Glutamatergic neuron (in vitro differentiated cells): Measurements from ENCODE around the gene OR51A4. TPM values are rescaled to one million over a fixed set of nuclear protein-coding genes. Genes with fewer than 3 reads are reported as not detected.
"Not testable (repeated sequence)": the region's sequence is repeated elsewhere in the genome, so short reads cannot be mapped to it uniquely, and the experiment has no call there.

Experiments
- DNase-seq: peaks from one replicate; pipeline ENCODE4 v3.0.0; 2022
- H3K27ac Mint-ChIP-seq: one replicate; pipeline ENCODE4 v1.8.0; 2020; ENCODE audit warnings: mild to moderate bottlenecking, mixed read lengths, inconsistent platforms; ENCODE audit not compliant: unreplicated experiment
- H3K27me3 Mint-ChIP-seq: one replicate; pipeline ENCODE4 v1.8.0; 2020; ENCODE audit warnings: mild to moderate bottlenecking, moderate library complexity, mixed read lengths, inconsistent platforms; ENCODE audit not compliant: unreplicated experiment
- H3K36me3 Mint-ChIP-seq: one replicate; pipeline ENCODE4 v1.8.0; 2020; ENCODE audit warnings: mild to moderate bottlenecking, mixed read lengths, inconsistent platforms; ENCODE audit not compliant: unreplicated experiment
- H3K4me1 Mint-ChIP-seq: one replicate; pipeline ENCODE4 v1.8.0; 2020; ENCODE audit warnings: mild to moderate bottlenecking, low read depth, mixed read lengths, inconsistent platforms; ENCODE audit not compliant: unreplicated experiment
- H3K4me3 Mint-ChIP-seq: one replicate; pipeline ENCODE4 v1.8.0; 2020; ENCODE audit warnings: mild to moderate bottlenecking, mixed read lengths, inconsistent platforms; ENCODE audit not compliant: unreplicated experiment
- H3K9me3 Mint-ChIP-seq: one replicate; pipeline ENCODE4 v1.8.0; 2020; ENCODE audit warnings: mild to moderate bottlenecking, moderate library complexity, mixed read lengths, inconsistent platforms; ENCODE audit not compliant: unreplicated experiment
- total RNA-seq: library from RNA; stranded (reverse); fragmentation: NEBNext Ultra II Directional; extraction: Animal tissue kit (Norgen Biotek cat#: 25700); gene quantifications from one replicate; pipeline ENCODE4 v1.2.1, GENCODE V29; 2021; ENCODE audit not compliant: unreplicated experiment
- TF ChIP-seq, protein P1 (sequence below): fragments of 200-600 bp; sonication (generic); IDR thresholded peaks from one replicate; pipeline ENCODE4 v1.5.0; 2021; ENCODE audit not compliant: partially characterized antibody, unreplicated experiment

Gene OR51A4
- total RNA-seq, 1 donor from 2014 or later: not detected

DNA sequence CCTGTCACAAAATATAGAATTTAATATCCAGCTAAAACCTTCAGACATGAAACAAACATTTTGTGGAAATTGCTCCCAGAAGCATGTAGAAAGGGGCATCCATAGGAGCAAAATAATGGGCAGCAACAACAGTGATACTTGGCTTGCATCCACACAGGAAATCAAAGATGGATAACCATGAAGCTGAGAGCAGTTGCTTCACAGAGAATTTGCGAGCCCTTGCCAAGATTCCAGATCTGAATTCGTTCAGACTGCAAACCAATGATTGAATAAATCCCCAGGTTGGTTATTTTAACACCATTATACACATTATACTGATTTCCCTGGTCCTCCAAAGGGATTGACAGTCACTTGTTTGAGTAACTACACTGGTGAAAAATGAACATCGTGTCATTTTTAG, 31.6 kb upstream of the OR51A4 start:
- no peak overlapping the region for H3K27ac Mint-ChIP-seq
- DNase-seq: no peak
- H3K36me3 Mint-ChIP-seq: no peaks in the 10 kb centered on the region
- H3K27me3 Mint-ChIP-seq: no peaks in the 10 kb centered on the region
- no peaks in the 10 kb centered on the region for H3K9me3 Mint-ChIP-seq
- no peaks in the 10 kb centered on the region for H3K4me1 Mint-ChIP-seq
- H3K4me3 Mint-ChIP-seq: no peak overlapping the region
- TF ChIP-seq, protein P1, sequence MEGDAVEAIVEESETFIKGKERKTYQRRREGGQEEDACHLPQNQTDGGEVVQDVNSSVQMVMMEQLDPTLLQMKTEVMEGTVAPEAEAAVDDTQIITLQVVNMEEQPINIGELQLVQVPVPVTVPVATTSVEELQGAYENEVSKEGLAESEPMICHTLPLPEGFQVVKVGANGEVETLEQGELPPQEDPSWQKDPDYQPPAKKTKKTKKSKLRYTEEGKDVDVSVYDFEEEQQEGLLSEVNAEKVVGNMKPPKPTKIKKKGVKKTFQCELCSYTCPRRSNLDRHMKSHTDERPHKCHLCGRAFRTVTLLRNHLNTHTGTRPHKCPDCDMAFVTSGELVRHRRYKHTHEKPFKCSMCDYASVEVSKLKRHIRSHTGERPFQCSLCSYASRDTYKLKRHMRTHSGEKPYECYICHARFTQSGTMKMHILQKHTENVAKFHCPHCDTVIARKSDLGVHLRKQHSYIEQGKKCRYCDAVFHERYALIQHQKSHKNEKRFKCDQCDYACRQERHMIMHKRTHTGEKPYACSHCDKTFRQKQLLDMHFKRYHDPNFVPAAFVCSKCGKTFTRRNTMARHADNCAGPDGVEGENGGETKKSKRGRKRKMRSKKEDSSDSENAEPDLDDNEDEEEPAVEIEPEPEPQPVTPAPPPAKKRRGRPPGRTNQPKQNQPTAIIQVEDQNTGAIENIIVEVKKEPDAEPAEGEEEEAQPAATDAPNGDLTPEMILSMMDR: no peak

GRCh38 chr11:4975436-4975835, 28.0 kb upstream of the OR51A4 start:
- Mint-ChIP-seq H3K9me3 (no peaks in the 10 kb centered on the region), H3K4me3 (no peak overlapping the region), H3K27me3 (no peaks in the 10 kb centered on the region), H3K4me1 (no peaks in the 10 kb centered on the region), H3K36me3 (no peaks in the 10 kb centered on the region), H3K27ac (no peak overlapping the region)
- TF ChIP-seq, protein P1: no peak
- DNase-seq: no peak

DNA sequence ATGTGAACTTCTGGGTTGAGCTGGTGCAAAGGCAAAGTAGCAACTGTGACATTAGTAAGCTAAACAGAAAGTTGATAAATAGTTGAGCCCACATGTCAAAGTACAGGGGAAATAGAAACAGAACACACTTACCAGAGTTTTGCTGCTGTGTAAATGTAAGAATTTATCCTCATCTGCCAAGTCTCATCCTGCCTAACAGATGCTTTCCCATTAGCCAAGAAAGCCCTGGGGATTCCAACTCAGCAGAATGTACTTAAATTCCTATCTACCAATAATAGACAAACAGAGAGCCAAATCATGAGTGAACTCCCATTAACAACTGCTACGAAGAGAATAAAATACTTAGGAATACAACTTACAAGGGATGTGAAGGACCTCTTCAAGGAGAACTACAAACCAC, 15.4 kb upstream of the OR51A4 start:
- Mint-ChIP-seq H3K4me1 (peaks cover 4% of the 10 kb centered on the region), H3K9me3 (peaks cover 7% of the 10 kb centered on the region), H3K36me3 (no peaks in the 10 kb centered on the region), H3K27me3 (no peaks in the 10 kb centered on the region), H3K4me3 (no peak overlapping the region), H3K27ac (no peak overlapping the region)
- no peak for DNase-seq
- TF ChIP-seq, protein P1: no peak

DNA sequence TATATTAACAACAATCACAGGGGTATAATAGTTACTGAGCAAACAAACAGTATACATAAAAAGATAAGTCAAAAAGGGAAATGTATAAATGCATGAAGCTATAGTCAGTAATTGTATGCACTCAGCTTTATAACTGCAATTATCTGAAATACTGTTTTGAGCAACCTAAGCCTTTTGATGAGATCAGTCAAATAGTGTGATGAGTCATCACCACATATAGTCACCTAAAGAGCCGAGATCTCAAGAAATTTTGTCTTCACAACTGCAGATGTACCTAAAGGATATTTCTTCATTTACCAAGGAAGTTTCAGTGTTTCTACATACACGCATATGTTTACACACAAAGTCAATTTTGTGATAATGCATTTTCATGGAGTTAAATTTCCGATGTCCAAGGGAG, 13.5 kb upstream of the OR51A4 start:
- DNase-seq: no peak
- Mint-ChIP-seq H3K4me3 (no peak overlapping the region), H3K9me3 (peaks cover 7% of the 10 kb centered on the region), H3K36me3 (no peaks in the 10 kb centered on the region), H3K27ac (no peak overlapping the region), H3K27me3 (no peaks in the 10 kb centered on the region), H3K4me1 (peaks cover 4% of the 10 kb centered on the region)
- TF ChIP-seq, protein P1: no peak

GRCh38 chr11:4957396-4957795, 10.0 kb upstream of the OR51A4 start:
- Mint-ChIP-seq H3K27ac (no peak overlapping the region), H3K27me3 (no peaks in the 10 kb centered on the region), H3K4me3 (no peak overlapping the region), H3K4me1 (peaks cover 2% of the 10 kb centered on the region), H3K36me3 (no peaks in the 10 kb centered on the region), H3K9me3 (no peaks in the 10 kb centered on the region)
- no peak for DNase-seq
- TF ChIP-seq, protein P1: no peak

GRCh38 chr11:4955613-4956012, 8.2 kb upstream of the OR51A4 start, which contains the start of gene OR51A2:
Gene OR51A2 (minus strand): TSS chr11:4955713. CDS start chr11:4955713, 0 bp downstream.
- H3K9me3 Mint-ChIP-seq, H3K27me3 Mint-ChIP-seq, H3K36me3 Mint-ChIP-seq, DNase-seq, H3K4me1 Mint-ChIP-seq, H3K4me3 Mint-ChIP-seq, H3K27ac Mint-ChIP-seq: not testable (repeated sequence)
